ENCODE results near the gene TRAPPC8.

DNA sequence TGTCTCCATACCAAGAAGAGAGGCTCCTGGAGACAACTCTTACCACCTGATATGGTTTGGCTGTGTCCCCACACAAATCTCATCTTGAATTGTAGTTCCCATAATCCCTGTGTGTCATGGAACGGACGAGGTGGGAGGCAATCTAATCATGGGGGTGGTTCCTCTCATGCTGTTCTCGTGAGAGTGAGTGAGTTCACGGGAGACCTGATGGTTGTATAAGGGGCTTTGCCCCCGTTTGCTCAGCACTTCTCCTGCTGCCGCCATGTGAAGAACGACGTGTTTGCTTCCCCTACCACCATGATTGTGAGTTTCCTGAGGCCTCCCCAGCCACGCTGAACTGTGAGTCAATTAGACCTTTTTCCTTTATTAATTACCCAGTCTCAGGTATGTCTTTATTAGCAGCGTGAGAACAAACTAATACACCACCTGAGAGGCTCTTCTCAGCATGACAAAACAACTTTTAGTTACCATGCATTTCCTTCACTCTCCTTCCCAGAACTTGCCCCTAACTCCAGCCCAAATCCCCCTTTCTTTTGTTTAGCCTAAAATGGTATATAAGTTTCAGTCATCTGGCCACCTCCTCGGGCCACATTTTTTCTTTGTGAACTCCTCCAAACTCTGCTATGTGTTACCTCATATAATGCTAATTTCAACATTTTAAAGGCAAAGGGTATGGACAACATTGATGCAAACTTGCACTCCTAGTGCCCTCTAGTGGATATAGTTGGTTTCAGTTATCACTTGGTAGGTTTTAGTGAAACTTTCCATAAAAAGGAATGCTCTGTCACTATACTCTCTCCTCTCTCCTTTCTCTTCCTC, 123.6 kb downstream of the TRAPPC8 start:
- TF ChIP-seq POLR2A (IDR thresholded peaks at IDR 0.05): no peak
- TF ChIP-seq, protein P1, sequence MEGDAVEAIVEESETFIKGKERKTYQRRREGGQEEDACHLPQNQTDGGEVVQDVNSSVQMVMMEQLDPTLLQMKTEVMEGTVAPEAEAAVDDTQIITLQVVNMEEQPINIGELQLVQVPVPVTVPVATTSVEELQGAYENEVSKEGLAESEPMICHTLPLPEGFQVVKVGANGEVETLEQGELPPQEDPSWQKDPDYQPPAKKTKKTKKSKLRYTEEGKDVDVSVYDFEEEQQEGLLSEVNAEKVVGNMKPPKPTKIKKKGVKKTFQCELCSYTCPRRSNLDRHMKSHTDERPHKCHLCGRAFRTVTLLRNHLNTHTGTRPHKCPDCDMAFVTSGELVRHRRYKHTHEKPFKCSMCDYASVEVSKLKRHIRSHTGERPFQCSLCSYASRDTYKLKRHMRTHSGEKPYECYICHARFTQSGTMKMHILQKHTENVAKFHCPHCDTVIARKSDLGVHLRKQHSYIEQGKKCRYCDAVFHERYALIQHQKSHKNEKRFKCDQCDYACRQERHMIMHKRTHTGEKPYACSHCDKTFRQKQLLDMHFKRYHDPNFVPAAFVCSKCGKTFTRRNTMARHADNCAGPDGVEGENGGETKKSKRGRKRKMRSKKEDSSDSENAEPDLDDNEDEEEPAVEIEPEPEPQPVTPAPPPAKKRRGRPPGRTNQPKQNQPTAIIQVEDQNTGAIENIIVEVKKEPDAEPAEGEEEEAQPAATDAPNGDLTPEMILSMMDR (IDR thresholded peaks at IDR 0.05): peak; percentile 47 to 58 (median 56)
- TF ChIP-seq EP300 (IDR thresholded peaks at IDR 0.05): no peak

Measured in tibial nerve (tissue), 4 donors.